Measurements from ENCODE around the gene FBXL17. TPM values are rescaled to one million over a fixed set of nuclear protein-coding genes. Genes with fewer than 3 reads are reported as not detected.

Gene FBXL17
- total RNA-seq, 1 experiment from 2014 or later = 3.5 TPM

- ATAC-seq (peak; percentile 13), DNase-seq (ENCODE audit: low spot score) (no peak)
- peak overlapping the region; percentile 15 for H3K27ac Mint-ChIP-seq
- H3K4me1 Mint-ChIP-seq = peaks cover 31% of the 10 kb centered on the region
- peaks cover 43% of the 10 kb centered on the region for H3K27me3 Mint-ChIP-seq (ENCODE audit: low read depth)
- CTCF ChIA-PET = interaction anchor here (0.6 to 1.1 kb wide), 2 partner anchors 10 to 262 kb away, joined by 3 to 4 read pairs; no protein-coding TSS in a partner anchor
- POLR2A ChIA-PET = no interaction called here
- H3K36me3 Mint-ChIP-seq = no peaks in the 10 kb centered on the region
- H3K9me3 Mint-ChIP-seq = no peaks in the 10 kb centered on the region
- no peak for TF ChIP-seq ZNF121 (CRISPR knock-in tag; IDR thresholded peaks at IDR 0.05)
- TF ChIP-seq ZNF232 (CRISPR knock-in tag; IDR thresholded peaks at IDR 0.05) = no peak
- TF ChIP-seq ERG (CRISPR knock-in tag; IDR thresholded peaks at IDR 0.05) = no peak
- TF ChIP-seq ETV6 (CRISPR knock-in tag; IDR thresholded peaks at IDR 0.05) = 0 out of 2 replicates have a peak, but pooled peaks have one; percentile 15
- no peak for TF ChIP-seq NR3C1 (CRISPR knock-in tag; conservative IDR thresholded peaks at IDR 0.05; ENCODE audit: low read depth)
- 0 out of 2 replicates have a peak, but pooled peaks have one; percentile 38 for TF ChIP-seq SP1 (CRISPR knock-in tag; conservative IDR thresholded peaks at IDR 0.05)
- TF ChIP-seq, protein P1, sequence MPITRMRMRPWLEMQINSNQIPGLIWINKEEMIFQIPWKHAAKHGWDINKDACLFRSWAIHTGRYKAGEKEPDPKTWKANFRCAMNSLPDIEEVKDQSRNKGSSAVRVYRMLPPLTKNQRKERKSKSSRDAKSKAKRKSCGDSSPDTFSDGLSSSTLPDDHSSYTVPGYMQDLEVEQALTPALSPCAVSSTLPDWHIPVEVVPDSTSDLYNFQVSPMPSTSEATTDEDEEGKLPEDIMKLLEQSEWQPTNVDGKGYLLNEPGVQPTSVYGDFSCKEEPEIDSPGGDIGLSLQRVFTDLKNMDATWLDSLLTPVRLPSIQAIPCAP (CRISPR knock-in tag; IDR thresholded peaks at IDR 0.05) = no peak
- no peak for TF ChIP-seq HMGA2 (CRISPR knock-in tag; IDR thresholded peaks at IDR 0.05)
- TF ChIP-seq ZNF263 (CRISPR knock-in tag; IDR thresholded peaks at IDR 0.05; ENCODE audit: low read depth) = no peak
- TF ChIP-seq ZNF423 (CRISPR knock-in tag; IDR thresholded peaks at IDR 0.05) = peak; percentile 25; the same call in 1 of the 2 replicates
- TF ChIP-seq TEAD1 (CRISPR knock-in tag; IDR thresholded peaks at IDR 0.05) = peak; percentile 40; the same call in 1 of the 2 replicates
- TF ChIP-seq ZNF425 (CRISPR knock-in tag; conservative IDR thresholded peaks at IDR 0.05) = no peak
- no peak for TF ChIP-seq ARID4B (CRISPR knock-in tag; IDR thresholded peaks at IDR 0.05; ENCODE audit: borderline replicate concordance)
- peak overlapping the region; percentile 7; the same call in 1 of the 2 replicates for H3K4me3 Mint-ChIP-seq
Observed at GRCh38 chr5:107809201-107810034, 572.5 kb downstream of the FBXL17 start.

All from WTC11 (cell line).